ENCODE results near the gene MRM2. TPM values are rescaled to one million over a fixed set of nuclear protein-coding genes. Genes with fewer than 3 reads are reported as not detected.

The MRM2 gene
- total RNA-seq, 1 experiment from 2014 or later = 34.7 TPM

Small RNA genes within 50 kb of the gene (microRNA-seq; reads per million reads assigned to microRNA genes)
- 1.6 reads per million for gene MIR6836 (ENCODE audit: borderline number of aligned reads)

Other genes with a start within 250 kb of the MRM2 start
- 38.5 TPM for gene MAD1L1, start 9.3 kb downstream of the MRM2 start, total RNA-seq (2021; ENCODE audit: unreplicated experiment)
- 47.4 TPM for gene NUDT1, start within 50 bp of the MRM2 start, total RNA-seq (2021; ENCODE audit: unreplicated experiment)
- 41.7 TPM for gene SNX8, start 72.2 kb upstream of the MRM2 start, total RNA-seq (2021; ENCODE audit: unreplicated experiment)
- 324 TPM for gene EIF3B, start 112.6 kb upstream of the MRM2 start, total RNA-seq (2021; ENCODE audit: unreplicated experiment)
- 14.2 TPM for gene CHST12, start 161.4 kb upstream of the MRM2 start, total RNA-seq (2021; ENCODE audit: unreplicated experiment)
- not detected for gene GRIFIN, start 234.2 kb upstream of the MRM2 start, total RNA-seq (2021; ENCODE audit: unreplicated experiment)

All from HCT116 (cell line).